Bronchial epithelial cell (primary cell): Measurements from ENCODE around the gene ERCC8. TPM values are rescaled to one million over a fixed set of nuclear protein-coding genes. Genes with fewer than 3 reads are reported as not detected.

Experiments
- DNase-seq: peaks from one replicate; pipeline ENCODE4 v3.0.0-alpha.2; 2010; ENCODE audit warnings: low read depth
- FAIRE-seq: peaks from 2 replicates; lab custom pipeline; 2011; peaks lifted over from hg19 to GRCh38; lab: Jason Lieb, UNC
- H3K27me3 ChIP-seq: 2 replicates; pipeline ENCODE4 v1.5.1; 2011; ENCODE audit warnings: low read length; ENCODE audit not compliant: control insufficient read depth, insufficient read depth
- H3K36me3 ChIP-seq: 2 replicates; pipeline ENCODE4 v1.5.1; 2011; ENCODE audit warnings: low read length; ENCODE audit not compliant: control insufficient read depth, insufficient read depth
- H3K4me3 ChIP-seq: 2 replicates; pipeline ENCODE4 v1.5.1; 2011; ENCODE audit warnings: mild to moderate bottlenecking, low read depth, low read length, control low read depth
- total RNA-seq: library from RNA; depleted of rRNA; stranded (reverse); fragments of >200 nt; gene quantifications from 2 replicates; pipeline ENCODE4 v1.2.1, GENCODE V29; 2014
- TF ChIP-seq, protein P1 (sequence below): IDR thresholded peaks from 2 replicates; pipeline ENCODE4 v1.5.1; 2011; ENCODE audit warnings: mild to moderate bottlenecking, moderate library complexity, low read length, control low read depth, inconsistent platforms; ENCODE audit not compliant: insufficient read depth, severe bottlenecking

Gene ERCC8
- total RNA-seq, 1 donor from 2014 or later: 27.6 TPM

DNA sequence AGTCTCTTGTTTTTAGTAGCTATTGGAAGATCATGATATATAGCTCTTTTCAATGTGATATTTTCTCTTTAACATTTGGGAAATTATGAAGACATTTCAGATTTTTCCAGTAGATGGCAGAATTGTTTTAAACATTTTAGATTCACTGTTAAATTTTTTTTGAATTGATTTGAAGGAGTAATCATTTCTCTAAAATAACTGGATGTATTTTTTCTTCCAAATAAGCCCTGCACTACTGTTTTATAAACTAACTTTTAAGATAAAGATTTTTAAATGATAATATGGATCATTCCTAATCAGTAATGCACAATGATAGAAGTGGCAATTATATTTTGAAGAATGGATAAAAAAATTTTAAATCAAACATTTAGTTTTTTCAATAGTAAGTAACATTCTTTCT, 14.3 kb upstream of the ERCC8 start:
- FAIRE-seq: no peak

DNA sequence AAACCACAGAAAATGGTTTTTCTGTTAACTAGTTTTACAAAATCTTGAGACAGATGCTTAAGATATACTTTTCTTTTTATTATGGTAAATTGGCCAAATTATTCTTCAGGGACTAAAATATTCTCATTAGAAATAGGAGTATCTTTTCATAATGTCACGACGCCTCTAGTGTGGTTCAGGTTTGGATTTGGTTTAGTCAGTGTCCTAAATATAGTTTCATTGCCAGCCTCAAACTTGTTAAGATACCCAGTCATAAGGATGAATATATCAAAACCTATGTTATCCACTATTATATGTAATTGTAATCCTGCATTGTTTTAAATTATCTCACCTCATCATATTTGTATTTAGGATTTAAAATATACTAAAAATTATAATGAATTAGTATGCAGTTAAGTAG, 13.8 kb upstream of the ERCC8 start:
- FAIRE-seq: no peak

More for the DNA sequence above, 14.3 kb upstream of the ERCC8 start:
- DNase-seq: peak; percentile 36
- Histone ChIP-seq H3K4me3 (no peak overlapping the region), H3K36me3 (no peaks in the 10 kb centered on the region), H3K27me3 (no peaks in the 10 kb centered on the region)
- TF ChIP-seq, protein P1, sequence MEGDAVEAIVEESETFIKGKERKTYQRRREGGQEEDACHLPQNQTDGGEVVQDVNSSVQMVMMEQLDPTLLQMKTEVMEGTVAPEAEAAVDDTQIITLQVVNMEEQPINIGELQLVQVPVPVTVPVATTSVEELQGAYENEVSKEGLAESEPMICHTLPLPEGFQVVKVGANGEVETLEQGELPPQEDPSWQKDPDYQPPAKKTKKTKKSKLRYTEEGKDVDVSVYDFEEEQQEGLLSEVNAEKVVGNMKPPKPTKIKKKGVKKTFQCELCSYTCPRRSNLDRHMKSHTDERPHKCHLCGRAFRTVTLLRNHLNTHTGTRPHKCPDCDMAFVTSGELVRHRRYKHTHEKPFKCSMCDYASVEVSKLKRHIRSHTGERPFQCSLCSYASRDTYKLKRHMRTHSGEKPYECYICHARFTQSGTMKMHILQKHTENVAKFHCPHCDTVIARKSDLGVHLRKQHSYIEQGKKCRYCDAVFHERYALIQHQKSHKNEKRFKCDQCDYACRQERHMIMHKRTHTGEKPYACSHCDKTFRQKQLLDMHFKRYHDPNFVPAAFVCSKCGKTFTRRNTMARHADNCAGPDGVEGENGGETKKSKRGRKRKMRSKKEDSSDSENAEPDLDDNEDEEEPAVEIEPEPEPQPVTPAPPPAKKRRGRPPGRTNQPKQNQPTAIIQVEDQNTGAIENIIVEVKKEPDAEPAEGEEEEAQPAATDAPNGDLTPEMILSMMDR: no peak

DNA sequence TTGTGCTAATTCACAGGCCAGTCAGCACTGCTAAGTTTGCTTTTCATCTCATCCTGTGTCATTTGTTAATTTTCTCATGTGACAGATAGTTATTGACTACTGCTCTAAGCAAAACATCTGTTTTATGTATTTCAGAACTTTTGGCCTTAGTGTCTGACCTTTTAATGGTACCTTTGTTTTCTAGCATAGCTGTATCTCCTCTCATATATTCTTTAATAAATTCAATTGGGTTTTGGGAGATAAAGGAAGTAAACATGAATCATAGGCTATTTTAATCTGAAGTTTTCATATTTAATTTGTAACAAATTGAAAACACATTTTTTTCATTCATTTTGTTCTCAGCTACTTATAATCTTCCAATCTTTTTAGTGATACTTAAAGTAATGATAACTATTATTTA, 13.2 kb upstream of the ERCC8 start:
- FAIRE-seq: no peak
- TF ChIP-seq, protein P1: no peak
- no peaks in the 10 kb centered on the region for H3K27me3 ChIP-seq
- no peaks in the 10 kb centered on the region for H3K36me3 ChIP-seq
- DNase-seq: no peak
- no peak overlapping the region for H3K4me3 ChIP-seq

More for the DNA sequence above, 13.8 kb upstream of the ERCC8 start:
- Histone ChIP-seq H3K27me3 (no peaks in the 10 kb centered on the region), H3K4me3 (no peak overlapping the region), H3K36me3 (no peaks in the 10 kb centered on the region)
- TF ChIP-seq, protein P1: no peak
- DNase-seq: no peak

DNA sequence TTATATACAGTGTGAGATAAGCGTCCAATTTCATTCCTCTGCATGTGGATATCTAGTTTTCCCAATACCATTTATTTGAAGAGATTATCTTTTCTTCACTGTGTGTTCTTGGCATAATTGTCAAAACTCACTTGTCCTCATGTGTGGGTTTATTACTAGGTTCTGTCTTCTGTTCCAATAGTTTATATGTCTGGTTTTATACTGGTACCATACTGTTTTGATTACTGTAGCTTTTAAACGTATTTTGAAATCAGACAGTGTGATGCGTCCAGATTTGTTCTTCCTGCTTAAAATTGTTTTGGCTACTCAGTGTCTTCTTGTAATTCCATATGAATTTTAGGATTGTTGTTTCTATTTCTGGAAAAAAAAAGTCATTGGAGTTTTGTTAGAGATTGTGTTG, 10.4 kb upstream of the ERCC8 start:
- no peaks in the 10 kb centered on the region for H3K36me3 ChIP-seq
- H3K27me3 ChIP-seq: no peaks in the 10 kb centered on the region
- FAIRE-seq (no peak), DNase-seq (no peak)
- H3K4me3 ChIP-seq: no peak overlapping the region
- TF ChIP-seq, protein P1: no peak

DNA sequence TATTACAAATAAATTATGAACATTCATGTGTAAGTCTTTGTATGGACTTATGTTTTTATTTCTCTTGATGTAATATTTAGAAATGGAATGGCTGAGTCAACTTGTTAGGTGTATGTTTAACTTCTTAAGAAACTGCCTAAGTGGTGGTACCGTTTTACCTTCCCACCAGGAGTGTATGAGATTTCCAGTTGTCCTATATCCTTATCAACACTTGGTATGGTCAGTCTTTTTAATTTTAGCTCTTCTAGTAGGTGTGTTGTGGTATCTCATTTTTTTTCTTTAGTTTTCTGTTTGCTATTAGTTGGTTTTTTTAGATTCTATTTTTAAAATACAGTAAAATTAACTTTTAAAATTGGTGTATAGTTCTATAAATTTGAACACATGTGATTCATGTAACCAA, 3.9 kb upstream of the ERCC8 start:
- no peaks in the 10 kb centered on the region for H3K27me3 ChIP-seq
- H3K36me3 ChIP-seq: no peaks in the 10 kb centered on the region
- H3K4me3 ChIP-seq: no peak overlapping the region
- DNase-seq (no peak), FAIRE-seq (no peak)
- TF ChIP-seq, protein P1: no peak

DNA sequence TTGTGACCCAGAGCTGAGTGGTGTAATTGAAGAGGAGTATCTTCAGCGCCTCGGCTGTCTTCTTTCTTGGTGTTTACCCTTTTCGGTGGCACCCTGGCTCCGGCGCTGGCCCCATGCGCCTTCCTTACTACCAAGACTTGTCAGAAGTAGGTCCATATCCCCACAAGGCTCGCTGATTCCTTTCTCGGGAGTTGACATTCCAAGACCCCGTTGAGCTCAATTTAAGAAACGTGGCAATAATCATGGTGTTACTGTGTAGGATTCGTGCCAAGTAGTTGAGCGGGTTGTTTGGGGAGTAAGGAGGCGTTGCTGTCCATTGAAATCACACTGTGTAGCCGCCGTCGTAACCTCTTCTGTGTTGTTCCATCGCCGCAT, 930 bp upstream of the ERCC8 start:
- Histone ChIP-seq H3K27me3 (no peaks in the 10 kb centered on the region), H3K4me3 (peak overlapping the region; percentile 79), H3K36me3 (no peaks in the 10 kb centered on the region)
- peak; percentile 52 for DNase-seq
- TF ChIP-seq, protein P1: no peak
- FAIRE-seq: peak; percentile 82
